Measurements from ENCODE around the gene WFIKKN2.
A peak's percentile ranks its signal among the peaks of the same experiment; 100 is the strongest.

Gene WFIKKN2

DNA sequence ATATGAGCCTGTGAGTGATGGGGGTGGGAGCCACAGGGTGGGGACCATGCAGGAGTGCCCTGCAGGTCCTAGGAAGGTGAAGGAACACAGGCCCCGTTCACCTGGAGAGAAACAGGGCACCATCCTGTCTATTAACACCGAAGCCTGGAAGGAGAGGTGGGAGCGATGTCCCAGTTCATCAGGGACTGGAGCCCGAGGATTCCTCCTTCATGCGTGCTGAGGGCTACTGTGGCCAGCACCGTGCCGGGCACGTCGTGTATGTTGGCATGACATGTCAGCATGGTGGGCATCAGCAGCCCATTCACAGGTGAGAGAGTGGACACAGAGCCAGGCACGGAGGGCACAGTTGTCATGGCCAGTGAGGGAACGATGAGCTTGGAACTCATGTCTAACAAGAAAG is 1.4 kb downstream of the WFIKKN2 start:
- no peak for DNase-seq

DNA sequence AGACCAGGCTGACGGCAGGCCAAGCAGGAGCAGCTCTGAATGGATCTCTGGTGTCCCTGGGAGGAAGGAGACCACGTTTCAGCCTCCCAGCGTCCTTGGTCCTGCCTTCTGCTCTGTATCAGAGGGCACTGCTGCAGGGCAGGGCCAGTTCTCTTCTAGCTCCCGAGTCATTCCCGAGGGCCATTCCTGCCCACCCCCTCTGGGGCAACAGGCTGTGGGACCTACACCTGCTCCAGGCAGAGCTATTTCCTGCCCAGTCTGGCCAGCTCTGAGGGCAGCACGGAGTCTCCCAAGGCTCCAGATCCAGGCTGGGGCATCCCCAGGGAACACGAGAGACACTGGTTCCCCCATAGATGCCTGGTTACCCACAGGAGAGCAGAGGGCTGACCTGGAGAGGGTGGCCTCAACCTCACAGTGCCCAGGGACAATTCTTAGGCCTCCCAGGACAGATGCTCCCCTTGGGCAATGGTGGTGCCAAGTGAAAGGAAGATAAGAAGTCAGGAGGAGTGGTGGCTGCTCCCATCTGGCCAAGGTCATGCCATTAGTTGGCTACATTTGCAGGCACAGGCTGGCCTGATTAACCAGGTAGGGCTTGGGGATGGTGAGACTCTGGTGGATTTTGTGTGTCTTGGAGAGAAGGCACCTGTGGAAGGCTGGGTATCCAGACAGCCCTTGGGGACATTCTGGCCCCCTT is 2.0 kb downstream of the WFIKKN2 start:
- DNase-seq, result no peak

DNA sequence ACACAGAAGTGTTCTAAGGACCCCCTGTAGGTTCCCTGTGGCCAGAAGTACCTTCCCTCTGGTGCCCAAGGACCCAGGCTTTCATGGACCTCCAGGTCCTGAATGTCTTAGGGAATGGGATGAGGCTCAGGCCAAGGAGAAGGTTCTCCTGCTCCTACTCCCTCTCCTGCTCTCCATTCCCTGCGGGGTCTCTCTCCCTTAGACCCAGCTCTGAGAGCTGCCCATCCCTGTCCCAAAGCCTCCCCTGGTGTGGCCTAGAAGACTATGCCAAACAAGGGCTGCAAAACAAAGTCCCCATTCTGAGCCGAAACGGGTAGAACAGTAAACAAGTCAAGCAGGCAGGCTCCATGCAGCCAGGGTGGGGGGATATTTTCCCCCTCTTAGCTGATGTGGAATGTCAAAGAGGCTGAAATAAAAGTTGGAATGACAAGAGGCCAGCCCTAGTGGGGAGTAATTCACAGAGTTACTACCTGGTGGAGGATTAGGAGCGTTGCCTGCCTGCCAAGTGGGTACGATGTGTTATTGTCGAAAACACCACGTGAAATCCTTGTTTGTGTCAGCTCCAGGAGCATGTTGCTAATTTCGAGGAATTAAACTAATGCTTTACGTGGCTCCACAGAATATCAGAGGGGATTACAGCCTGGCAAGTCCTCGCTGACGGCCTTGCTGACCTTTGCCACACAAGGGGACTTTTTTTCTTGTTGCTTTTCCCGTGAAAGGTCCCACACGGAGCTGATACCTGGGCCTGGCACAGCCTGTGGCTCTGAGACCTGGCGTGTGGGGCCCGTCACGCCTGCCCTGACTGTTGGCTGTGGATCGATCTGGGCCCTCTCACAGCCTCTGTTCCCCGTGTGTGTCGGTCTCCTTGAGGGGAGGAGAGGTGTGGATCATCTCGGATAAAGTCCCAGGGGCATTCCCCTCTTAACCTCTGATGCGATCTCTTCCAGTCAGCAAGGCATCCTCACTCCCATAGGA is 2.9 kb downstream of the WFIKKN2 start:
- DNase-seq, result no peak

DNA sequence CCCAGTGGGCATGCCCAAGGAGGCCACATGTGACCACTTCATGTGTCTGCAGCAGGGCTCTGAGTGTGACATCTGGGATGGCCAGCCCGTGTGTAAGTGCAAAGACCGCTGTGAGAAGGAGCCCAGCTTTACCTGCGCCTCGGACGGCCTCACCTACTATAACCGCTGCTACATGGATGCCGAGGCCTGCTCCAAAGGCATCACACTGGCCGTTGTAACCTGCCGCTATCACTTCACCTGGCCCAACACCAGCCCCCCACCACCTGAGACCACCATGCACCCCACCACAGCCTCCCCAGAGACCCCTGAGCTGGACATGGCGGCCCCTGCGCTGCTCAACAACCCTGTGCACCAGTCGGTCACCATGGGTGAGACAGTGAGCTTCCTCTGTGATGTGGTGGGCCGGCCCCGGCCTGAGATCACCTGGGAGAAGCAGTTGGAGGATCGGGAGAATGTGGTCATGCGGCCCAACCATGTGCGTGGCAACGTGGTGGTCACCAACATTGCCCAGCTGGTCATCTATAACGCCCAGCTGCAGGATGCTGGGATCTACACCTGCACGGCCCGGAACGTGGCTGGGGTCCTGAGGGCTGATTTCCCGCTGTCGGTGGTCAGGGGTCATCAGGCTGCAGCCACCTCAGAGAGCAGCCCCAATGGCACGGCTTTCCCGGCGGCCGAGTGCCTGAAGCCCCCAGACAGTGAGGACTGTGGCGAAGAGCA is 4.4 kb downstream of the WFIKKN2 start:
- no peak for DNase-seq

DNA sequence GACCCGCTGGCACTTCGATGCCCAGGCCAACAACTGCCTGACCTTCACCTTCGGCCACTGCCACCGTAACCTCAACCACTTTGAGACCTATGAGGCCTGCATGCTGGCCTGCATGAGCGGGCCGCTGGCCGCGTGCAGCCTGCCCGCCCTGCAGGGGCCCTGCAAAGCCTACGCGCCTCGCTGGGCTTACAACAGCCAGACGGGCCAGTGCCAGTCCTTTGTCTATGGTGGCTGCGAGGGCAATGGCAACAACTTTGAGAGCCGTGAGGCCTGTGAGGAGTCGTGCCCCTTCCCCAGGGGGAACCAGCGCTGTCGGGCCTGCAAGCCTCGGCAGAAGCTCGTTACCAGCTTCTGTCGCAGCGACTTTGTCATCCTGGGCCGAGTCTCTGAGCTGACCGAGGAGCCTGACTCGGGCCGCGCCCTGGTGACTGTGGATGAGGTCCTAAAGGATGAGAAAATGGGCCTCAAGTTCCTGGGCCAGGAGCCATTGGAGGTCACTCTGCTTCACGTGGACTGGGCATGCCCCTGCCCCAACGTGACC is 5.0 kb downstream of the WFIKKN2 start:
- no peak for DNase-seq

DNA sequence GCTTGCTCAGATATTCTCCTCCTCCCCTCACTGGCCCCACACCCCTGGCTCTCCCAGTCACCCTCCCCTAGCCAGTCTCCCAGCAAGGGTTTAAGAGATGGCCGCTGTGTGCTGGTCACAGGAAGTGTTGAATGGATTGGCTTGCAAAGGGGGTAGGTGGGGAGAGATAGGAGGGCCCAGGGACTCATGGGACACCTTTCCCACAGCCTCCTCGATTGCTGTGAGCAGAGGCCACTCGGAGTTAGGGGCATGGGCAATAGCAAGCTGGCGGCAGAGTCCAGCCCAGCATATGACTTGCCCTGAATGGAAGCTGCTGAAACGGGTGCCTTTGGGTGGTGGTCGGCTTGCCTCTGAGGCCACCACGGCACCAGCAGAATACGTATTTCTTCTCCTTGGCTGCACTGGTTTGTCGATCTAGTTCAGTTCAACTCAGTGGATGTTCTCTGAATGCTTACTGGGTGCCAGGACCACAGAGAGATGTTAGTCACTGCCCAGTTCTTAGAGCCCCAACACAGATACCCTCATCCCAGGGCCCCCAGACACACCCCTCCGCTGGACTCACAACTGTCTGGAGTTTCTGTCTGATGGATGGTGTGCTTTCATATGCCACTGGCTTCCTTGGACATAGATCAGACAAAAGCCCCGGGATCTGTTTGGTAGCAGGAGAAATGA is 6.0 kb downstream of the WFIKKN2 start:
- no peak for DNase-seq

DNA sequence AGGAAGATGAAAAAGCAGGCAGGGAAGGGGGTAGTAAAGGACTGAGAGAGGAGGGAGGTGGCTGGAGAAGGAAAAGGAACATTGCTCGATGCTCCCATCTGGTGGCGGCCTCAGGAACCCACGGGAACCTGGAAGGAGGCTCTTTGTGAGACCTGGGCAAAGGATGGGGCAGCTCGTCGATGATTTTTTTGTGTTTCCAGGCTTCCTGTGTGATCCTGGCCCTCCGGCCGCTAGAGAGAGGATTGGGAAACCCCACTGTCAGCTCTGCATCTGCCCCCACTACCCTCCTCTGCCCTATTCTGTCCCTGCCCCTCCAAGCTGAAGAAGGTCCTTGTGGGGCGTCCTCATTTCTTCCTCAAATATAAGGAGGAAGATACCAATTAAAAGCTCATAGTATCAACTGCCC is 6.6 kb downstream of the WFIKKN2 start:
- DNase-seq, result peak; percentile 52

DNA sequence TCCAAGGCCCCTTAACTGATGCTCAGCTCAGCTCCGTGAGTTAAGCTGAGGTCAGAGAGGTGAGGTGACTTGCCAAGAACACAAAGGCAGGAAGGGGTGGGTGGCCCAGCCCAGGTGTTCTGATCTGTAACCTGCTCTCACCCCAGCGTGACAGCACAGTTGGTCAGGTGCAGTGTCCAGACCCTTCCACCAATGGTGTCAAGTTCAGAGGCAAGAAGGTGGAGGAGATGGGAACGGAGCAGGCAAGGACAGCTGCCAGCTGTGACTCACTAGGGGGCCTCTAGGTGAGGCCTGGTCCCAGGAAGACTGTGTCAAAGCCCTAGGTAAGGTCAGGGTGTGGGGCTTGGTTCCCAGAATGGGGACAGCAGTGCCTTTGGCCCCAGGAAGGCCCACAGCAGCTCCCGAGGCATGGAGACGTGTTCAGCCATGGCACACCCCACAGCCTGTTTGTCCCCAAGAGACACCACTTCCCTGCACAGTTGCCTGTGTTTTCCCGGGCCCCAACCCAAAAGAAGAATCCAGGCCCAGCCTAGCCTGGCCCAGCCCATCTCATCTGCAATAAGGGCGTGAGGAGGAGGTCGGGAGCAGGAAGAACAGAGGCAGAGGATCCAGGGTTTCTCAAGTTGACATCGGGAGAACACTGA is 7.2 kb downstream of the WFIKKN2 start:
- DNase-seq, result no peak

DNA sequence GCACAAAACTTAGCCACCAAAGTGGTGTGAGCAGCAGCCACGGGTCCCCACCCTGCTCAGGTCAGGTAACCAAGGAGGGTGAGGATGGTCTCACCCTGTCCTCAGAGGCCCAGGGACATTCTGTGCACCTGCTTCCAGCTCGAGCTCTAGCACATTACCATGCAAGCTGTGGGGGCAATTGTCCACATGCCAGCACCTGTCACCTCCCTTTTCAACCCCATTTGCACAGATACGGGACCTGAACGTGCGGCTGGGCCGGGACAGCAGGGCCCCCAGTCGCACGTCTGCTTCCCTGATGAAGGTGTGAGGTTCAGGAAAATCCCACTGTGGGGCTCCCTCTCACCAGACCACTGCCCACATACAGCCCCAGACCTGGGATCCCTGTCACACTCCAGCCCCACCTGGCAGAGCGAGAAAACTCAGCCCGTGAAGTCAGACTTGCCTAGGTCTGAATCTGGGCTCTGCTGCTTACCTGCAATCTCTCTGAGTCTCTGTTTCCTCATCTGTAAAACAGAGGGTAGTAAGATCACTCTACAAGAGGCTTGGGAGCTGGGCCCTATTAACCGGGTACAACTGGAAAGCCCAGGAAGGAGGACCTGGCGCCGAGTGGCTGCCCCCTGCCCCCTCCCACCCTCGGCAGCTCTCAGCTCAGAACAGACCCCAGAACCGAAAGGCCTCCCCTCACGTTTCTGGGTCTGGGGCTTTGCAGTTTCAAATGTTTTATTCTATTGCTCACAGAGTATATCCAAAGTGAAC is 7.9 kb downstream of the WFIKKN2 start:
- no peak for DNase-seq

DNA sequence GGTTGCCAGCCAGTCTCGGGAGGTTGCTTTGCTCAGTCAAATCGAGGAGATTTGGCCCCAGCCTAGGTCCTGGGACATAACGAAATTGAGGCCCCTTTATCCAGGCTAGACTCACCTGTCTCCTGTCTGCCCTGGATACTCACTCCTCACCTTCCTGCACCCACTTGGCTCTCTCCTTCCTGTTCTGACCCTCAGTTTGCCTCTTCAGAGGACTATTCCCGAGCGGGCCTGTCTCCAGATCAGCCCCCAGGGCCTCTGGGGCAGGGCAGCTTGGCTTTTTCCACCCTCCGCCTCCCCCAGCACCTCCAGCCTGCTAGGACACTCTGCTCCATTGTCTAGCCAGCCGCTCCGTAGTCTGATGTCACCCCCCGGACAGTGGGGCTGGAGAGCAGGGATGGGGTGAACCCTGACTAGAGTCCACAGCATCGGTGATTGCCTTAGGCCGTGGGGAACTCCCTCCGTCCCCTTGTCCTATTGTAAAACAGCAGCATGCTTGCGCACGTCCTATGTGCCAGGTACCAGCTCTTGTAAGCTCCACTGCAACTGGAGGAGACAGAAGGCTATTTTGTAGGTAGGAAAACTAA is 8.8 kb downstream of the WFIKKN2 start:
- no peak for DNase-seq

DNA sequence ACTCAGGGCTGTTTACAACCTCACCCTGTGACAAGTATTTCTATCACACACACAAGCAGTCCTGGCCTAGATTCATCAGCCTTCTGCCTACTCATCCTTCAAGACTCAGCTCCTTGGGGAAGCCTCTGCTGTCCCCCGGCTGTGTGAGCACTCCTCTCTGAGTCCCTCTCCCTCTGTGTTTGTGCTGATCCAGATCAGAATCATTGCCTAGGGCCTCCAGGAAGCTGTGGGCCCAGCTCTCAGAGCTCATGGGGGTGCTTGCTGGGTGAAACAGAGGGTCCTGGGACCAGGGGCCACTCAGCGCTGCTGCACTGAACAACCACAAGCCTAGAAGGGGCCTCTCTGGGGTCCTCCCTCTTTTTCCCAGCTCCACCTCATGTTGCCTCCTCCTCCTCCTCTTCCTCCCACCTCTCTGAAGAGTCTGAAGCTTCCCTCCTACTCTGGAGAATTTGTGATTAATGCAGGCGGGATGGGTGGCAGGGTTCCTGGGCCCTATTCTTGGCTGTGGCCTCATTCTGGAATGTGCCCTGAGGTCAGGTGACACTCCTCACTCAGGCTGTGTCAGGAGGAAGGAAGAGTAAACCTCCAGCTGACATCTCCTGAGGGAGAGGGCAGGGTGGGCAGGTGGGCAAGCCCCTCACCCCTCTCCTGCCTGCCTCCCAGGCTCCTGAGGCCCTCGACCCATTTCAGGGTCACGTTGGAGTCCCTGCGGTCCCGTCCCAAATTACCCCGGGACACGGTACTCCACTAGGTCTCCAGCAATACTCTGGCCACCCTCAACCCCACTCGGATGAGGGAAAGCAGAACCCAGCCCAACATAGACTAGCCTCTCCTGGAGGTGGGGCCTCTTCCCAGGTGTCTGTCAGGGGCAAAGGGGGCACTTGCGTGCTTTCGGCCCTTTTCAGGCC is 10.1 kb downstream of the WFIKKN2 start:
- no peak for DNase-seq

DNA sequence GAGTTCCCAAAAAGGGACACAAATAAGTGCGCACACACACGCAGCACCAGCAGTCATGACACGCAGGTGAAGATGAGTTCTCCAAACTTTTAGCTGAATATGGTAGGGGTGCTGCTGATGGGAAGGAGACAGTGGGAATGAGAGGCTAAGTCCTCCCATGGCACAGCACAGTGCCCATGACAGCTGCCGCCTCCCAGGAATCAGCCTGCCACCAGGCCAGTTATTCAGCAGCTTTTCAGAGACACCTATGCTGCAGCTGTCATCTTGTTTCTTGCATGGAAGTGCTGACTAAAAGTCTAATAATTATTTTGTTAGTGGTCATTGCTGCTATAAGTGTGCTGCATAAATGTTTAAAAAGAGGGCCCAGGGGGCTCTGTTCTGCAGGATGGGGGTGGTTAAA is 12.2 kb downstream of the WFIKKN2 start:
- no peak for DNase-seq

DNA sequence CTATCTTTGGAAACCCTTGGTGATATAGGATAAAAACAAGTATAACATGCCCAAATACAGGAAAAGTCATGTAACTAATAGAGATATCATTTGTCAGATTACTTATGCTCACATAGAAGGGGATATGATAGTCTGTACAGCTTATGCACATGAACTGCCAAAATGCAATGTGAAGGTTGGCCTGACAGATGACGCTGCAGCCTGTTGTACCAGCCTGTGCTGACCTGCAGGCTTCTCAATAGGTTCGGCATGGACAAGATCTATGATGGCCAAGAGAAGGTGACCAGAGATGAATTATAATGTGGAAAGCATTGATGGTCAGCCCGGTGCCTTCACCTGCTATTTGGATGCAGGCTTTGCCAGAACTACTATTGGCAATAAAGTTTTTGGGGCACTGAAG is 12.7 kb downstream of the WFIKKN2 start:
- DNase-seq, result no peak

DNA sequence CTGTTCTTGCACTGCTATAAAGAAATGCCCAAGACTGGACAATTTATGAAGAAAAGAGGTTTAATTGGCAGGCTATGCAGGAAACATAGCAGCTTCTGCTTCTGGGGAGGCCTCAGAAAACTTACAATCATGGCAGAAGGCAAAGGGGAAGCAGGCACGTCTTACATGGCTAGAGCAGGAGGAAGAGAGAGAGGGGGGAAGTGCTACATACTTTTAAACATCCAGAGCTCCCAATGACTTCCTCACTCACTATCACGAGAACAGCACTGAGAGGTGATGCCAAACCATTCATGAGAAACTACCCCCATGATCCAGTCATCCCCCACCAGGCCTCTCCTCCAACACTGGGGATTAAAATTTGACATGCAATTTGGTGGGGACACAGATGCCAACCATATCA is 13.3 kb downstream of the WFIKKN2 start:
- no peak for DNase-seq

DNA sequence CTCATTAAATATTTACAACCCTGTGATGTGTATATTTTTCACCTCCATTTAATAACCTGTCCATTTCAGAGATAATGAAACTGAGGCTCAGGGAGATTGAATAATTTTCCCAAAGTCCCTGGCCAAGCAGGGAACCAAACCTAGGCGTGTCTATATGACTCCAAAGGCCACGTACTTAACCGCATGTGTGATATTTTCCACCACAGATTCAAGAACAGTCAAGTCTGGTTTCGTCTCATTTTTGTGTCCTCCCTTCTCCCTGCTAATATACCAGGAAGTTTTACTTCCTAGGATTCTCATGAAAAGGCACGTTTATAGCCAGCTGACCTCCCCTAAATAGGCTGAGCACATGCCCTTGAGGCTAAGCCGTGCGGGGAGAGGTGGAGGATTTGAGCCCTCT is 15.3 kb downstream of the WFIKKN2 start:
- no peak for DNase-seq

DNA sequence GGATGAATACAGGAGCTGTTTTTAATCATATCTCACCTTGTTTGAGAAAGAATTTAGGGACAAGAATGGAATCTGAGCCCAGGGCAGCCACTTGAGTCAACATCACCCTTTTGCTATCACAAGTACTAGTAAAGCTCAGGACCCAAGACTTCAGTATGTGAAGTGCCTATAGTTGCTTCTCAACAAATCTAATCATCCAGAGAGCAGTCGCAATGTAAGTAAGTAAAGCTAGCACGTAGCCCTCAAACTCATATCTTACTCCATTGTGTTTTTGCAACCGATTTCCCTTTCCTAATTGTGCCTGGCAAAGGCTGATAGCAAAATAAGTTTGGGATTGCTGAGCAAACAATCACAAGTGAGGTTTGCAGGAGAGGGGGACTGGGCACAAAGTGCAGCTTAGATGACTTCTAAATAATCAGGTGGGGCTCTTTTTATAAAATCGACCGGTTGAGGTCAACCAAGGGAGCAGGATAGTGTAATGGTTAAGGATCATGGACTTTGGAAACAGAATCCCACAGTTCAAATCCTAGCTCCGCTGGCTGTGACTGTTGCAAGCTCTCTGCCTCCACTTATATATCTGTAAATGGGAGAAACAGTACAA is 17.7 kb downstream of the WFIKKN2 start:
- no peak for DNase-seq

DNA sequence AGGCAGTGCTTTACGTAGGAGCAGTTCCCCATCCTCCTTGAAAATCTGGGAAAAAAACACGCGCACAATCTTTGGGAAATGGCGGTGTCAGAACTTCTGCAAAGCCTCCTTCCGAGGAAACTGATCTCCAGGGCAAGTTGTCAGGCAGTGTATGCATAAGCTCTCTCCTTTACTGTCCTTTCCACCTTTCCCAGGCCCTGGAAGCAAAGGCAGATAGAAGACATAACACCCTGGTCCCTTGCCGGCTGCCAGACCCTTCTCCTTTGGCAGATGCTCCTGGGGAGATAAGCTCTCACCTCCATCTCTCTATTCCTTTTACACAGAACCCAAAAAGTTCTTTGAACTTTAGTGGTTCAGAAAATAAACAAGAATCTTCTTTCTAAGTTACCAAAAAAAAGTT is 18.4 kb downstream of the WFIKKN2 start:
- no peak for DNase-seq

DNA sequence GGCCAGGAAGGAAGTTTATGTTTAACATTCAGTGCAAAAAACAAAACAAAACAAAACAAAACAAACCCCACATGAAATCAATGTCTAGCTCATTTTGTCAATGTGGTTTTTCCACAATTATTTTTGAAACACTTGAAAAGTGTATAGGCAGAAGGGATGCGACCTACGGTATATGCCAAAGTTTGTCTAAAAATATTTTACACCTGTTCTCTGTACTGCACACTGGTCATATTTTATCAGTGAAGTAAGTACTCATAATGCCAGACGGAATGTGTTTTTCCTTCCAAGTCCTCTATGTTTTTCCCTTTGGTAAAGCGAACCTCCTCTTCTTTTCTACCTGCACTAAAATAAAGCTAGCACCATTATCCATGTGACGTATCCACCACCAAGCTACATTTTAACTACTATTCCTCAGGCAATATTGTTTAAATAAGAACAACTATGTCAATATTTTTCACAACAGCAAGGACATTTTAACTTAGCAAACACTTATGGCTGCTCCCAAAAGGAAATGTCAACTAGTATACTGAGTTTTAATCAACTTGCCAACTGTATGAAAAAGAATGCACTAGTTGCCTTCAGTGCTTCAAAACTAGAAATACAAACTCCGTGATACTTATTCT is 20.4 kb downstream of the WFIKKN2 start:
- no peak for DNase-seq

DNA sequence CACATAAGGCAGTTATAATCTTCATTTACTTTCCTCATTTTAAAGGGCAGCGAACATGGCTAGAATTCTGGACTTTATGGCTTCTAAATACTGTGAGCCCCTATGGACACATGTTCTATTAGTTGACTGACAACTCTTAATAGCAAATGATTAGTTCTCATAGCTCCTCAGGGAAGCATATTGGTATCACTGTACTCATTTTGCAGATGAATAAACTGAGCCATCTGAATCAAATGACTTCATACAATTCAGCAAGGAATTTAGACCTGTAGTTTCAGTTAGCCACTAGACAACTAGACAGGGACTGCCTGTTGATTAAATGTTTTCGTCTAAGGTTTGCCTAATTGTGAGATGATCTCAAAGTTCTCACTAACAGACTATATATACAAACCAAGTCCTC is 21.0 kb downstream of the WFIKKN2 start:
- DNase-seq, result no peak
